ENCODE results near the gene TRPM2.

GRCh38 chr21:44353191-44353970 is at the start of gene TRPM2:
- no peak for TF ChIP-seq CTCF (IDR thresholded peaks at IDR 0.05; ENCODE audit: borderline replicate concordance, extremely low read depth, low read length, poor library complexity, severe bottlenecking)
- TF ChIP-seq EZH2 (IDR thresholded peaks at IDR 0.05; ENCODE audit: borderline replicate concordance, low read depth, low read length, severe bottlenecking) = no peak

Measured in DND-41 (cell line).